GM12874 (cell line): ENCODE data around the gene SLC5A3.

Source experiments
- CTCF ChIP-seq: IDR thresholded peaks from 2 replicates; pipeline ENCODE4 v1.5.1; 2011; ENCODE audit warnings: low read depth, mild to moderate bottlenecking, control low read depth, low read length, moderate library complexity; ENCODE audit not compliant: insufficient read depth

The SLC5A3 gene

GRCh38 chr21:34100790-34101189 lies 27.4 kb downstream of the SLC5A3 start:
- no peak for TF ChIP-seq CTCF

GRCh38 chr21:34105947-34106541 lies 32.7 kb downstream of the SLC5A3 start:
- no peak for TF ChIP-seq CTCF

- TF ChIP-seq CTCF = no peak
These were observed 34.2 kb downstream of the SLC5A3 start for GRCh38 chr21:34107606-34108005.

GRCh38 chr21:34109075-34109474 lies 35.7 kb downstream of the SLC5A3 start:
- TF ChIP-seq CTCF = no peak

GRCh38 chr21:34110594-34111202 lies 37.3 kb downstream of the SLC5A3 start:
- TF ChIP-seq CTCF = no peak

- no peak for TF ChIP-seq CTCF
These were observed 39.1 kb downstream of the SLC5A3 start for GRCh38 chr21:34112316-34113033.

- no peak for TF ChIP-seq CTCF
These were observed 40.5 kb downstream of the SLC5A3 start for GRCh38 chr21:34113842-34114241.
